ENCODE measurements around the gene LRRC8E. TPM values are rescaled to one million over a fixed set of nuclear protein-coding genes. Genes with fewer than 3 reads are reported as not detected.

LRRC8E gene
- total RNA-seq, 1 experiment from 2014 or later, result 18.1 TPM

- DNase-seq (ENCODE audit: low read depth, low spot score) (no peak), ATAC-seq (no peak)
- Histone ChIP-seq H3K4me1 (ENCODE audit: control insufficient read depth in 1 of 2, insufficient read depth in 2 of 2, low read length in 2 of 2) (peaks cover 3 to 27% of the 10 kb centered on the region in 2 experiments; a peak in 2 of 4 replicates), H3K4me3 (replicated peaks in 1 of 2; ENCODE audit: low read depth in 1 of 2, low read length in 2 of 2) (no peak overlapping the region), H3K9me3 (ENCODE audit: control insufficient read depth in 1 of 2, insufficient read depth in 1 of 2, low read depth in 1 of 2, low read length in 2 of 2) (no peaks in the 10 kb centered on the region), H3K9ac (ENCODE audit: low read length) (no peak overlapping the region), H3K36me3 (ENCODE audit: control insufficient read depth in 1 of 2, insufficient read depth in 2 of 2, low read length in 2 of 2) (peaks cover 0 to 9% of the 10 kb centered on the region in 2 experiments; a peak in 2 of 4 replicates), H3K4me2 (ENCODE audit: low read length) (no peak overlapping the region), H2AFZ (ENCODE audit: low read depth, low read length, poor library complexity, severe bottlenecking) (no peak overlapping the region), H3K79me2 (ENCODE audit: insufficient read depth, low read length) (peaks cover 34% of the 10 kb centered on the region), H4K20me1 (ENCODE audit: insufficient read depth) (no peaks in the 10 kb centered on the region), H3K9me2 (ENCODE audit: insufficient read depth) (no peaks in the 10 kb centered on the region), H3K27me3 (ENCODE audit: insufficient read depth, low read length) (no peaks in the 10 kb centered on the region), H3K27ac (ENCODE audit: low read depth, low read length) (no peak overlapping the region)
- intact Hi-C loops (cut with micrococcal nuclease), result no loop called here
- RAD21 ChIA-PET (ENCODE audit: low non-redundant PET in 1 of 2, low total read pairs in 2 of 2, uncharacterized antibody in 2 of 2, unreplicated experiment in 2 of 2), result no interaction called here
- no TSS peak for BruUV-seq (replicated peaks)
- TF ChIP-seq FOSL1 (IDR thresholded peaks at IDR 0.05; ENCODE audit: low read depth) (no peak), EGR1 (IDR thresholded peaks at IDR 0.05; ENCODE audit: low read depth) (no peak), POLR2AphosphoS5 (IDR thresholded peaks at IDR 0.05; ENCODE audit: low read depth, low read length) (no peak), SIN3A (IDR thresholded peaks at IDR 0.05; ENCODE audit: low read depth) (no peak), CEBPB (IDR thresholded peaks at IDR 0.05; ENCODE audit: low read depth) (no peak), SRF (IDR thresholded peaks at IDR 0.05; ENCODE audit: low read depth) (no peak), ELF1 (IDR thresholded peaks at IDR 0.05; ENCODE audit: borderline replicate concordance, low read depth) (no peak), ZNF274 (IDR thresholded peaks at IDR 0.05; ENCODE audit: low read depth, low read length) (no peak), SP1 (IDR thresholded peaks at IDR 0.05; ENCODE audit: low read depth) (no peak), EZH2phosphoT487 (IDR thresholded peaks at IDR 0.05; ENCODE audit: borderline replicate concordance) (no peak), CBX3 (IDR thresholded peaks at IDR 0.05; ENCODE audit: low read depth) (no peak), TCF7L2 (IDR thresholded peaks at IDR 0.05; ENCODE audit: borderline replicate concordance, extremely low read depth, insufficient read depth, insufficient read length) (no peak), YY1 (IDR thresholded peaks at IDR 0.05; ENCODE audit: extremely low read depth, insufficient replicate concordance, low read depth, low read length) (no peak), REST (IDR thresholded peaks at IDR 0.05; ENCODE audit: low read depth) (no peak), ZFX (IDR thresholded peaks at IDR 0.05) (no peak)
- TF ChIP-seq, protein P1, sequence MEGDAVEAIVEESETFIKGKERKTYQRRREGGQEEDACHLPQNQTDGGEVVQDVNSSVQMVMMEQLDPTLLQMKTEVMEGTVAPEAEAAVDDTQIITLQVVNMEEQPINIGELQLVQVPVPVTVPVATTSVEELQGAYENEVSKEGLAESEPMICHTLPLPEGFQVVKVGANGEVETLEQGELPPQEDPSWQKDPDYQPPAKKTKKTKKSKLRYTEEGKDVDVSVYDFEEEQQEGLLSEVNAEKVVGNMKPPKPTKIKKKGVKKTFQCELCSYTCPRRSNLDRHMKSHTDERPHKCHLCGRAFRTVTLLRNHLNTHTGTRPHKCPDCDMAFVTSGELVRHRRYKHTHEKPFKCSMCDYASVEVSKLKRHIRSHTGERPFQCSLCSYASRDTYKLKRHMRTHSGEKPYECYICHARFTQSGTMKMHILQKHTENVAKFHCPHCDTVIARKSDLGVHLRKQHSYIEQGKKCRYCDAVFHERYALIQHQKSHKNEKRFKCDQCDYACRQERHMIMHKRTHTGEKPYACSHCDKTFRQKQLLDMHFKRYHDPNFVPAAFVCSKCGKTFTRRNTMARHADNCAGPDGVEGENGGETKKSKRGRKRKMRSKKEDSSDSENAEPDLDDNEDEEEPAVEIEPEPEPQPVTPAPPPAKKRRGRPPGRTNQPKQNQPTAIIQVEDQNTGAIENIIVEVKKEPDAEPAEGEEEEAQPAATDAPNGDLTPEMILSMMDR (IDR thresholded peaks at IDR 0.05 in 2 of 3, conservative IDR thresholded peaks at IDR 0.05 in 1 of 3; ENCODE audit: borderline replicate concordance in 1 of 3, insufficient read depth in 1 of 3, low read depth in 2 of 3, low read length in 2 of 3), result no peak
- TF ChIP-seq, protein P2, sequence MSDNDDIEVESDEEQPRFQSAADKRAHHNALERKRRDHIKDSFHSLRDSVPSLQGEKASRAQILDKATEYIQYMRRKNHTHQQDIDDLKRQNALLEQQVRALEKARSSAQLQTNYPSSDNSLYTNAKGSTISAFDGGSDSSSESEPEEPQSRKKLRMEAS (IDR thresholded peaks at IDR 0.05), result no peak
- TF ChIP-seq, protein P3, sequence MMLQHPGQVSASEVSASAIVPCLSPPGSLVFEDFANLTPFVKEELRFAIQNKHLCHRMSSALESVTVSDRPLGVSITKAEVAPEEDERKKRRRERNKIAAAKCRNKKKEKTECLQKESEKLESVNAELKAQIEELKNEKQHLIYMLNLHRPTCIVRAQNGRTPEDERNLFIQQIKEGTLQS (IDR thresholded peaks at IDR 0.05), result no peak
- TF ChIP-seq, protein P4, sequence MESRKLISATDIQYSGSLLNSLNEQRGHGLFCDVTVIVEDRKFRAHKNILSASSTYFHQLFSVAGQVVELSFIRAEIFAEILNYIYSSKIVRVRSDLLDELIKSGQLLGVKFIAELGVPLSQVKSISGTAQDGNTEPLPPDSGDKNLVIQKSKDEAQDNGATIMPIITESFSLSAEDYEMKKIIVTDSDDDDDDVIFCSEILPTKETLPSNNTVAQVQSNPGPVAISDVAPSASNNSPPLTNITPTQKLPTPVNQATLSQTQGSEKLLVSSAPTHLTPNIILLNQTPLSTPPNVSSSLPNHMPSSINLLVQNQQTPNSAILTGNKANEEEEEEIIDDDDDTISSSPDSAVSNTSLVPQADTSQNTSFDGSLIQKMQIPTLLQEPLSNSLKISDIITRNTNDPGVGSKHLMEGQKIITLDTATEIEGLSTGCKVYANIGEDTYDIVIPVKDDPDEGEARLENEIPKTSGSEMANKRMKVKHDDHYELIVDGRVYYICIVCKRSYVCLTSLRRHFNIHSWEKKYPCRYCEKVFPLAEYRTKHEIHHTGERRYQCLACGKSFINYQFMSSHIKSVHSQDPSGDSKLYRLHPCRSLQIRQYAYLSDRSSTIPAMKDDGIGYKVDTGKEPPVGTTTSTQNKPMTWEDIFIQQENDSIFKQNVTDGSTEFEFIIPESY (IDR thresholded peaks at IDR 0.05; ENCODE audit: extremely low read depth, insufficient replicate concordance, low read length), result no peak
- POLR2A ChIA-PET, result interaction anchor here (1.3 to 1.5 kb wide), 4 partner anchors 10 to 32 kb away, joined by 4 to 5 read pairs (median 4); partner anchors contain the start of genes LRRC8E and SNAPC2
- CTCF ChIA-PET, result no interaction called here
Observed at GRCh38 chr19:7901337-7901736, 13.0 kb downstream of the LRRC8E start.

All from HCT116 (cell line).